H1 (cell line): ENCODE results near the gene GDPD1. TPM values are rescaled to one million over a fixed set of nuclear protein-coding genes. Genes with fewer than 3 reads are reported as not detected.

Experiments
- CTCF ChIA-PET: fragments of 300-600 bp; sonication (Branson Sonifier 250); formaldehyde crosslinking; loops from one replicate; lab custom pipeline; 2021; ENCODE audit not compliant: partially characterized antibody; lab: Charles Lee
- POLR2A ChIA-PET: fragments of 300-600 bp; sonication (Branson Sonifier 250); formaldehyde crosslinking; loops from one replicate; lab custom pipeline; 2021; ENCODE audit warnings: inconsistent platforms; ENCODE audit not compliant: partially characterized antibody; lab: Charles Lee
- DNase-seq, 2 experiments: peaks; one replicate each; pipeline versions ENCODE4 v3.0.0 to v3.0.0-alpha.2; 2010 to 2022; ENCODE audit warnings: low spot score in 2 of 2, low read depth in 1 of 2, mixed read lengths in 1 of 2
- FAIRE-seq: peaks from 2 replicates; lab custom pipeline; 2011; peaks lifted over from hg19 to GRCh38; lab: Jason Lieb, UNC
- H2AFZ ChIP-seq: 2 replicates; pipeline ENCODE4 v1.8.1; 2012; ENCODE audit warnings: low read length, inconsistent platforms
- H2AK5ac ChIP-seq: 2 replicates; pipeline ENCODE4 v1.6.1; 2013; ENCODE audit warnings: low read depth, low read length
- H2BK120ac ChIP-seq: replicated peaks from 2 replicates; pipeline ENCODE3; 2013; ENCODE audit warnings: low read depth, low read length, inconsistent platforms
- H2BK12ac ChIP-seq: 2 replicates; pipeline ENCODE4 v1.6.1; 2013; ENCODE audit warnings: low read depth, low read length
- H2BK15ac ChIP-seq: 2 replicates; pipeline ENCODE4 v1.6.1; 2013; ENCODE audit warnings: low read length
- H2BK20ac ChIP-seq: 2 replicates; pipeline ENCODE4 v1.6.1; 2013; ENCODE audit warnings: low read length
- H2BK5ac ChIP-seq: 2 replicates; pipeline ENCODE4 v1.6.1; 2013; ENCODE audit warnings: low read depth, low read length
- H3K14ac ChIP-seq: 2 replicates; pipeline ENCODE4 v1.6.1; 2013; ENCODE audit warnings: inconsistent platforms; ENCODE audit not compliant: insufficient read length
- H3K18ac ChIP-seq: 2 replicates; pipeline ENCODE4 v1.6.1; 2013; ENCODE audit warnings: low read length; ENCODE audit errors: extremely low read depth
- H3K23ac ChIP-seq: 2 replicates; pipeline ENCODE4 v1.6.1; 2013; ENCODE audit warnings: inconsistent platforms; ENCODE audit not compliant: insufficient read length
- H3K23me2 ChIP-seq: 2 replicates; pipeline ENCODE4 v1.6.1; 2013; ENCODE audit warnings: low read depth, low read length
- H3K27ac ChIP-seq: 2 replicates; pipeline ENCODE4 v1.6.1; 2011; ENCODE audit warnings: low read depth, low read length, inconsistent platforms
- H3K27me3 ChIP-seq, 4 experiments: replicated peaks in 1 of 4; 1 replicate in 1 of 4; 2 replicates in 3 of 4; pipeline versions ENCODE4 v1.6.1 to v1.8.1; 2011 to 2013; ENCODE audit warnings: low read length in 3 of 4, mild to moderate bottlenecking in 3 of 4, inconsistent platforms in 2 of 4, mixed read lengths in 2 of 4, moderate library complexity in 1 of 4; ENCODE audit not compliant: control insufficient read depth in 3 of 4, insufficient read depth in 3 of 4; ENCODE audit errors: extremely low read depth in 1 of 4
- H3K36me3 ChIP-seq, 4 experiments: 2 replicates each; pipeline versions ENCODE4 v1.6.1 to v1.8.1; 2011 to 2013; ENCODE audit warnings: mild to moderate bottlenecking in 4 of 4, low read length in 3 of 4, moderate library complexity in 2 of 4, control low read depth in 1 of 4, inconsistent platforms in 1 of 4; ENCODE audit not compliant: insufficient read depth in 4 of 4, control insufficient read depth in 2 of 4
- H3K4ac ChIP-seq: replicated peaks from 2 replicates; pipeline ENCODE3; 2013; ENCODE audit warnings: low read length, low read depth, mixed read lengths, inconsistent platforms; ENCODE audit not compliant: insufficient read length
- H3K4me1 ChIP-seq, 4 experiments: replicated peaks in 1 of 4; 1 replicate in 1 of 4; 2 replicates in 3 of 4; pipeline versions ENCODE4 v1.6.1 to v1.8.1; 2011 to 2013; ENCODE audit warnings: low read length in 3 of 4, inconsistent platforms in 2 of 4, mixed read lengths in 1 of 4; ENCODE audit not compliant: insufficient read depth in 4 of 4, control insufficient read depth in 3 of 4
- H3K4me2 ChIP-seq, 2 experiments: 2 replicates each; pipeline versions ENCODE4 v1.6.1 to v1.8.1; 2011 to 2013; ENCODE audit warnings: low read depth in 2 of 2, low read length in 2 of 2, control low read depth in 1 of 2, inconsistent platforms in 1 of 2, mild to moderate bottlenecking in 1 of 2; ENCODE audit not compliant: insufficient read depth in 1 of 2
- H3K4me3 ChIP-seq, 4 experiments: fragments of 200-600, 300-600 bp in 1 of 4; sonication (generic), shearing (Covaris generic), sonication (Bioruptor Twin) in 1 of 4; 2 replicates each; pipeline versions ENCODE4 v1.5.1 to v1.8.1; 2011 to 2016; ENCODE audit warnings: low read length in 4 of 4, low read depth in 3 of 4, control low read depth in 2 of 4, inconsistent platforms in 2 of 4, mild to moderate bottlenecking in 2 of 4, mixed read lengths in 1 of 4, moderate library complexity in 1 of 4; ENCODE audit not compliant: insufficient read depth in 2 of 4; ENCODE audit errors: extremely low read depth in 1 of 4
- H3K56ac ChIP-seq: replicated peaks from 2 replicates; pipeline ENCODE3; 2013; ENCODE audit warnings: low read depth, mild to moderate bottlenecking, mixed read lengths, low read length, inconsistent platforms; ENCODE audit not compliant: insufficient read length
- H3K79me1 ChIP-seq: 2 replicates; pipeline ENCODE4 v1.6.1; 2013; ENCODE audit warnings: low read depth, low read length, control low read depth
- H3K79me2 ChIP-seq, 2 experiments: 2 replicates each; pipeline versions ENCODE4 v1.6.1 to v1.8.1; 2012 to 2013; ENCODE audit warnings: low read length in 2 of 2, mild to moderate bottlenecking in 2 of 2, inconsistent platforms in 1 of 2; ENCODE audit not compliant: insufficient read depth in 2 of 2, control insufficient read depth in 1 of 2
- H3K9ac ChIP-seq, 4 experiments: replicated peaks in 1 of 4; 1 replicate in 1 of 4; 2 replicates in 3 of 4; pipeline versions ENCODE4 v1.6.1 to v1.8.1; 2011 to 2013; ENCODE audit warnings: low read depth in 3 of 4, low read length in 3 of 4, control low read depth in 2 of 4, mild to moderate bottlenecking in 2 of 4, moderate library complexity in 2 of 4, inconsistent platforms in 1 of 4; ENCODE audit errors: extremely low read depth in 1 of 4
- H3K9me3 ChIP-seq, 2 experiments: 2 replicates each; pipeline versions ENCODE4 v1.6.1 to v1.8.1; 2012 to 2013; ENCODE audit warnings: mild to moderate bottlenecking in 2 of 2, moderate library complexity in 2 of 2, control low read depth in 1 of 2, inconsistent platforms in 1 of 2, low read depth in 1 of 2, low read length in 1 of 2, mixed read lengths in 1 of 2; ENCODE audit not compliant: insufficient read depth in 2 of 2
- H4K20me1 ChIP-seq, 2 experiments: replicated peaks in 1 of 2; 2 replicates each; pipeline versions ENCODE3 to v1.8.1; 2011 to 2013; ENCODE audit warnings: inconsistent platforms in 2 of 2, low read length in 2 of 2, mild to moderate bottlenecking in 1 of 2; ENCODE audit not compliant: insufficient read depth in 2 of 2, control insufficient read depth in 1 of 2
- H4K5ac ChIP-seq: 2 replicates; pipeline ENCODE4 v1.6.1; 2013; ENCODE audit warnings: low read length, low read depth, mixed read lengths, inconsistent platforms; ENCODE audit not compliant: insufficient read length
- H4K8ac ChIP-seq: 2 replicates; pipeline ENCODE4 v1.8.0; 2013; ENCODE audit warnings: mild to moderate bottlenecking, moderate library complexity, low read length, inconsistent platforms; ENCODE audit not compliant: insufficient read depth; ENCODE audit errors: extremely low read depth
- H4K91ac ChIP-seq: replicated peaks from 2 replicates; pipeline ENCODE3; 2013; ENCODE audit warnings: low read length, mixed read lengths, inconsistent platforms; ENCODE audit not compliant: insufficient read length
- ATF2 ChIP-seq: IDR thresholded peaks from 2 replicates; pipeline ENCODE4 v1.6.1; 2012; ENCODE audit warnings: low read length, inconsistent platforms
- BCL11A ChIP-seq, 2 experiments: IDR thresholded peaks; one replicate each; pipeline ENCODE4 v1.6.1; 2011; ENCODE audit warnings: low read depth in 2 of 2, low read length in 2 of 2, mild to moderate bottlenecking in 2 of 2
- CBX8 ChIP-seq: fragments of 300-800, 300-1000 bp; sonication (generic); IDR thresholded peaks from 2 replicates; pipeline ENCODE4 v1.7.1; 2016; ENCODE audit warnings: low read depth, low read length, borderline replicate concordance
- CREB1 ChIP-seq: IDR thresholded peaks from 2 replicates; pipeline ENCODE4 v1.6.1; 2012; ENCODE audit warnings: inconsistent platforms
- EGR1 ChIP-seq: IDR thresholded peaks from 2 replicates; pipeline ENCODE4 v1.6.1; 2011; ENCODE audit warnings: low read depth, low read length, borderline replicate concordance
- FOSL1 ChIP-seq: IDR thresholded peaks from 2 replicates; pipeline ENCODE4 v1.6.1; 2011; ENCODE audit warnings: mild to moderate bottlenecking, low read depth, low read length, moderate library complexity; ENCODE audit not compliant: insufficient read depth
- GABPA ChIP-seq: IDR thresholded peaks from 2 replicates; pipeline ENCODE4 v1.6.1; 2011; ENCODE audit warnings: mild to moderate bottlenecking, low read length, moderate library complexity, borderline replicate concordance; ENCODE audit not compliant: insufficient read depth
- SAP30 ChIP-seq: fragments of 300-600 bp; sonication (generic); IDR thresholded peaks from 2 replicates; pipeline ENCODE4 v1.7.1; 2012; ENCODE audit warnings: low read length, moderate library complexity, mild to moderate bottlenecking, inconsistent platforms; ENCODE audit not compliant: insufficient read depth, insufficient replicate concordance
- SP1 ChIP-seq: IDR thresholded peaks from 2 replicates; pipeline ENCODE4 v1.6.1; 2011; ENCODE audit warnings: low read depth, low read length
- SP2 ChIP-seq: IDR thresholded peaks from 2 replicates; pipeline ENCODE4 v1.6.1; 2012; ENCODE audit warnings: mild to moderate bottlenecking, low read length, inconsistent platforms
- SP4 ChIP-seq: IDR thresholded peaks from 2 replicates; pipeline ENCODE4 v1.6.1; 2012; ENCODE audit warnings: low read length, inconsistent platforms
- TCF12 ChIP-seq: IDR thresholded peaks from 2 replicates; pipeline ENCODE4 v1.6.1; 2011; ENCODE audit warnings: low read depth, mild to moderate bottlenecking, low read length
- WGBS, 2 experiments: shearing (Covaris generic) in 1 of 2; methylation state at CpG; one replicate each; pipeline versions ENCODE4 v1.1.6 to v1.1.7; 2013 to 2015; ENCODE audit warnings: low lambda C conversion rate in 2 of 2, mixed read lengths in 2 of 2, inconsistent platforms in 1 of 2, low coverage in 1 of 2, missing lambda C conversion rate in 1 of 2; ENCODE audit not compliant: insufficient replicate concordance in 2 of 2, insufficient coverage in 1 of 2, insufficient read length in 1 of 2; ENCODE audit errors: extremely low coverage in 1 of 2, missing lambda C conversion rate in 1 of 2; 5-methylcytosine and 5-hydroxymethylcytosine counted together
- polyA plus RNA-seq, 7 experiments: library from polyadenylated mRNA; depleted of rRNA in 3 of 7; stranded (reverse) in 5 of 7; unstranded in 2 of 7; fragments of >200 nt in 5 of 7; fragments of 200-250 nt in 2 of 7; gene quantifications; 1 replicate in 5 of 7; 2 replicates in 1 of 7; 4 replicates in 1 of 7; pipeline versions ENCODE4 v1.2.1 to v1.2.3, GENCODE V29; 2011 to 2013; ENCODE audit warnings: missing spikeins in 2 of 7, mixed read lengths in 2 of 7
- total RNA-seq: library from RNA; stranded (reverse); fragmentation: NEBNext Ultra II Directional; extraction: Animal tissue kit (Norgen Biotek cat#: 25700); gene quantifications from 2 replicates; pipeline ENCODE4 v1.2.1, GENCODE V29; 2021
- TF ChIP-seq, protein P1 (sequence below): IDR thresholded peaks from 2 replicates; pipeline ENCODE4 v1.6.1; 2012; ENCODE audit warnings: inconsistent platforms

GDPD1 gene
- total and polyA plus RNA-seq, 2 of the 8 experiments (the other 6 are each of a cell fraction or from before 2014, with no cell fraction given) = 3.2 to 7.7 TPM

DNA sequence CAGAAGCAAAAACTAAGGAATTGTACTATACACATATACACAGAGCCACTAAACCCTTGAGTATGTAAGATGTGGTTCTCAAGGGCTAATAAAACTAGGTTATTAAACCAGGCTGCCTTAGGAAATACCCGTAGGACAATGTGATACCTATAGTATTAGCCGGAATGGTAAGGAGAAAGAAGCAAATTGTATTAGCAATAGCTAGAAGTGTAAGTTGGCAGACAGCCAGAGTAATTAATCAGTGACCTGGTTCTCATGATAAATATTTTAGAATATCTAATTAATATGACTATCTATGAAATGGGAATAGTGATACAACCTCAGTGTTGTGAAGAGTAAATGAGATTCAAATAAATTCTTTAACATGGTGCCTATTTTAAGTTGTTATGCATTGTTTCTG lies 18.6 kb downstream of the GDPD1 start:
- Histone ChIP-seq H3K4ac (no peak overlapping the region), H3K56ac (no peak overlapping the region), H2AFZ (no peak overlapping the region), H3K4me1 (no peaks in the 10 kb centered on the region), H3K14ac (no peak overlapping the region), H3K4me3 (no peak overlapping the region), H3K27me3 (no peaks in the 10 kb centered on the region), H2BK120ac (no peak overlapping the region), H2AK5ac (no peak overlapping the region), H3K4me2 (no peak overlapping the region), H2BK15ac (no peak overlapping the region), H3K27ac (no peak overlapping the region), H3K18ac (no peak overlapping the region), H3K23me2 (no peaks in the 10 kb centered on the region), H3K36me3 (no peaks in the 10 kb centered on the region), H4K91ac (no peak overlapping the region), H2BK20ac (no peak overlapping the region), H4K20me1 (no peaks in the 10 kb centered on the region), H2BK5ac (no peak overlapping the region), H3K9me3 (no peaks in the 10 kb centered on the region), H3K79me2 (no peaks in the 10 kb centered on the region), H2BK12ac (no peak overlapping the region), H3K23ac (no peak overlapping the region), H3K9ac (no peak overlapping the region), H4K8ac (no peak overlapping the region), H4K5ac (no peak overlapping the region), H3K79me1 (no peaks in the 10 kb centered on the region)
- CTCF ChIA-PET = interaction anchor here (0.8 kb wide), 1 partner anchor 17 kb away, joined by 3 read pairs; no protein-coding TSS in a partner anchor
- WGBS, 2 experiments = 98% methylated on average over 2 of the region's 2 CpGs; no CpG with 5 or more reads in 1 of the 2 experiments
- DNase-seq (no peak), FAIRE-seq (no peak)
- POLR2A ChIA-PET = no interaction called here
- no peak for TF ChIP-seq CBX8
- TF ChIP-seq SAP30 = no peak
- no peak for TF ChIP-seq BCL11A (IDR thresholded peaks at IDR 0.05; ENCODE audit: low read depth in 2 of 2, low read length in 2 of 2)
- no peak for TF ChIP-seq GABPA
- TF ChIP-seq TCF12 = no peak
- TF ChIP-seq SP4 = no peak
- TF ChIP-seq ATF2 = no peak
- TF ChIP-seq SP2 = no peak
- no peak for TF ChIP-seq SP1
- TF ChIP-seq, protein P1, sequence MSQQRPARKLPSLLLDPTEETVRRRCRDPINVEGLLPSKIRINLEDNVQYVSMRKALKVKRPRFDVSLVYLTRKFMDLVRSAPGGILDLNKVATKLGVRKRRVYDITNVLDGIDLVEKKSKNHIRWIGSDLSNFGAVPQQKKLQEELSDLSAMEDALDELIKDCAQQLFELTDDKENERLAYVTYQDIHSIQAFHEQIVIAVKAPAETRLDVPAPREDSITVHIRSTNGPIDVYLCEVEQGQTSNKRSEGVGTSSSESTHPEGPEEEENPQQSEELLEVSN = no peak
- no peak for TF ChIP-seq CREB1
- TF ChIP-seq EGR1 = no peak
- no peak for TF ChIP-seq FOSL1
